CD4-positive, alpha-beta T cell (primary cell): ENCODE measurements around the gene GPR32. TPM values are rescaled to one million over a fixed set of nuclear protein-coding genes. Genes with fewer than 3 reads are reported as not detected.

ENCODE experiments used
- ATAC-seq: fragments of 200-7000 bp; cut with Tn5 transposase; one replicate; pipeline ENCODE4 v1.10.0; 2022; ENCODE audit warnings: mild to moderate bottlenecking; ENCODE audit not compliant: poor library complexity
- CTCF ChIA-PET: fragments of 350-600 bp; sonication (Branson Sonifier 250); formaldehyde crosslinking; loops from one replicate; lab custom pipeline; 2021; ENCODE audit warnings: antibody characterized with exemption, inconsistent platforms; lab: Charles Lee
- POLR2A ChIA-PET: fragments of 350-600 bp; sonication (Branson Sonifier 250); formaldehyde crosslinking; loops from one replicate; lab custom pipeline; 2021; ENCODE audit warnings: antibody characterized with exemption, inconsistent platforms; lab: Charles Lee
- DNase-seq, 14 experiments: peaks; one replicate each; pipeline ENCODE4 v3.0.0-alpha.2; 2013 to 2020; ENCODE audit warnings: mixed read lengths in 2 of 14
- H3K27ac ChIP-seq, 2 donors: one replicate each; pipeline versions ENCODE4 v1.5.1 to v1.7.0; 2013; ENCODE audit warnings: low read length in 2 of 2, low read depth in 1 of 2, mild to moderate bottlenecking in 1 of 2
- H3K27me3 ChIP-seq, 2 experiments: 1 replicate in 1 of 2; 2 replicates in 1 of 2; pipeline versions ENCODE4 v1.6.1 to v1.7.0; 2013; ENCODE audit warnings: low read length in 2 of 2, control low read depth in 1 of 2, mild to moderate bottlenecking in 1 of 2, moderate library complexity in 1 of 2; ENCODE audit not compliant: insufficient read depth in 2 of 2, control insufficient read depth in 1 of 2
- H3K36me3 ChIP-seq: one replicate; pipeline ENCODE4 v1.6.1; 2013; ENCODE audit warnings: low read length, control low read depth; ENCODE audit not compliant: insufficient read depth
- H3K4me1 ChIP-seq: one replicate; pipeline ENCODE4 v1.6.1; 2013; ENCODE audit warnings: low read length, control low read depth; ENCODE audit not compliant: insufficient read depth
- H3K4me3 ChIP-seq: one replicate; pipeline ENCODE4 v1.5.1; 2013; ENCODE audit warnings: mild to moderate bottlenecking, low read length, moderate library complexity
- H3K9me3 ChIP-seq, 2 experiments: 1 replicate in 1 of 2; 2 replicates in 1 of 2; pipeline versions ENCODE4 v1.6.1 to v1.7.0; 2013; ENCODE audit warnings: low read length in 2 of 2, mild to moderate bottlenecking in 2 of 2, control low read depth in 1 of 2, moderate library complexity in 1 of 2; ENCODE audit not compliant: control insufficient read depth in 1 of 2, insufficient read depth in 1 of 2
- H3K27ac Mint-ChIP-seq: one replicate; pipeline ENCODE4 v1.8.0; 2020; ENCODE audit warnings: mixed read lengths
- H3K27me3 Mint-ChIP-seq: one replicate; pipeline ENCODE4 v1.8.0; 2021; ENCODE audit warnings: mixed read lengths
- H3K36me3 Mint-ChIP-seq: one replicate; pipeline ENCODE4 v1.8.0; 2021; ENCODE audit warnings: low read depth, mixed read lengths
- H3K4me1 Mint-ChIP-seq: one replicate; pipeline ENCODE4 v1.8.0; 2021; ENCODE audit warnings: low read depth, mixed read lengths
- H3K4me3 Mint-ChIP-seq: one replicate; pipeline ENCODE4 v1.8.0; 2020; ENCODE audit warnings: mild to moderate bottlenecking, mixed read lengths
- H3K9me3 Mint-ChIP-seq: one replicate; pipeline ENCODE4 v1.8.0; 2020; ENCODE audit warnings: mixed read lengths
- intact Hi-C, 2 experiments: fragments of 100-400 bp; cut with DNase I in 1 of 2; cut with micrococcal nuclease in 1 of 2; formaldehyde crosslinking; loops; one replicate each; pipeline versions ENCODE4 v1.15.1 to v1.9.0; 2023 to 2025; cut with DNase I, micrococcal nuclease
- total RNA-seq, 174 experiments: library from RNA in 2 of 174; stranded (reverse) in 2 of 174; gene quantifications; one replicate each; pipeline ENCODE4 v1.2.3 and lab custom pipeline; 2021 to 2026
- TF ChIP-seq, protein P1 (sequence below): fragments of 200-600 bp; IDR thresholded peaks from one replicate; pipeline ENCODE4 v1.8.0; 2022; ENCODE audit warnings: antibody characterized with exemption, mild to moderate bottlenecking

GPR32 gene
- total RNA-seq, 2 experiments from 2014 or later = not detected

DNA sequence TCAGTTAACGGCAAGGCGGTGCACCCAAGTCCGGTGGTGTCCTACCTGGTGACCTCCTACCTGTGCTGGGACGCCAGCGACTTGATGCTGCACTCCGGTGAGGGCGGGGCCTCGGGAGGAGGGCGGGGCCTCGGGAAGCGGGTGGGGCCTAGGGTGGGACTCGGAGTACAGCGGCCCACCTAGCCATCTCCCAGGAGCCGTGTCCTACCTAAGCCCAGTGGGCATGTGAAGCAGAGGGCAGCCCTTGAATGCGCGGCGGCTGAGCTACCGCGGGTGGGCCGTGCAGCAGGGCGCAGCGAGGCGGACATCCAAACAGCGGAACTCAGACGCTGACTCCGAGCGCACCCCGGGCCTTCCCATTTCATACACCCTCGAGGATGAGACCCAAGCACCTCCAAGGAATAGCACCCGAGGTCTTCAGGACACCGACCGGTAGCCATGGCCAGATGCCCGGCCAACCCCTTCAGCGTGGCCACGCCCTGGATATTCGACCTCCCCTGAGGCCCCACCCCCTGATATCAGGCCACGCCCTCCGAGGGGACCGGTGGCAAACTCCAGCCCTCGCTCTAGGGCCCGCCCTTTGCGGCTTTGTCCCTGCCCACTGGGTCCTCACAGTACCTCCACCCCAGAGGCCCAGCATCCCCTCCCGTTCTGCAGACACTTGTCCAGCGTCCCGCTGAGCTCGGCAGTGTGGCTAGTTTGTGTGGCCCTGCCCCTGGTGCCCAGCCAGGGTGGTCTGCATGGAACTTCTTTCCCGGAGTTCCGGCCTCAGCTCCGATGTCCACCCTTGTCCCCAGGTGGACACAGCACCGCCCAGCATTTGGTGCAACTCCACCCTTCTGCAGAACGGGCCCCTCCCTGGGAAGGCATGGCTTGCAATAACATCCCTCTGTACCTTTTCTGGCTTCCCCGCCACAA lies 47.9 kb downstream of the GPR32 start:
- peak overlapping the region; percentile 54 for H3K4me3 ChIP-seq
- Mint-ChIP-seq H3K27ac (no peak overlapping the region), H3K27me3 (peaks cover 87% of the 10 kb centered on the region), H3K4me3 (peak overlapping the region; percentile 74), H3K4me1 (peaks cover 18% of the 10 kb centered on the region), H3K36me3 (no peaks in the 10 kb centered on the region), H3K9me3 (no peaks in the 10 kb centered on the region)
- peaks cover 0 to 26% of the 10 kb centered on the region in 2 experiments for H3K9me3 ChIP-seq
- intact Hi-C loops = no loop called here
- peaks cover 24% of the 10 kb centered on the region for H3K4me1 ChIP-seq
- peaks cover 47 to 53% of the 10 kb centered on the region in 2 experiments for H3K27me3 ChIP-seq
- ChIA-PET CTCF (no interaction called here), POLR2A (no interaction called here)
- no peak overlapping the region for H3K27ac ChIP-seq
- TF ChIP-seq, protein P1, sequence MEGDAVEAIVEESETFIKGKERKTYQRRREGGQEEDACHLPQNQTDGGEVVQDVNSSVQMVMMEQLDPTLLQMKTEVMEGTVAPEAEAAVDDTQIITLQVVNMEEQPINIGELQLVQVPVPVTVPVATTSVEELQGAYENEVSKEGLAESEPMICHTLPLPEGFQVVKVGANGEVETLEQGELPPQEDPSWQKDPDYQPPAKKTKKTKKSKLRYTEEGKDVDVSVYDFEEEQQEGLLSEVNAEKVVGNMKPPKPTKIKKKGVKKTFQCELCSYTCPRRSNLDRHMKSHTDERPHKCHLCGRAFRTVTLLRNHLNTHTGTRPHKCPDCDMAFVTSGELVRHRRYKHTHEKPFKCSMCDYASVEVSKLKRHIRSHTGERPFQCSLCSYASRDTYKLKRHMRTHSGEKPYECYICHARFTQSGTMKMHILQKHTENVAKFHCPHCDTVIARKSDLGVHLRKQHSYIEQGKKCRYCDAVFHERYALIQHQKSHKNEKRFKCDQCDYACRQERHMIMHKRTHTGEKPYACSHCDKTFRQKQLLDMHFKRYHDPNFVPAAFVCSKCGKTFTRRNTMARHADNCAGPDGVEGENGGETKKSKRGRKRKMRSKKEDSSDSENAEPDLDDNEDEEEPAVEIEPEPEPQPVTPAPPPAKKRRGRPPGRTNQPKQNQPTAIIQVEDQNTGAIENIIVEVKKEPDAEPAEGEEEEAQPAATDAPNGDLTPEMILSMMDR = no peak
- DNase-seq (peak in 8 of 14 experiments; percentile 9 to 51 (median 30)), ATAC-seq (peak; percentile 43)
- H3K36me3 ChIP-seq = no peaks in the 10 kb centered on the region

DNA sequence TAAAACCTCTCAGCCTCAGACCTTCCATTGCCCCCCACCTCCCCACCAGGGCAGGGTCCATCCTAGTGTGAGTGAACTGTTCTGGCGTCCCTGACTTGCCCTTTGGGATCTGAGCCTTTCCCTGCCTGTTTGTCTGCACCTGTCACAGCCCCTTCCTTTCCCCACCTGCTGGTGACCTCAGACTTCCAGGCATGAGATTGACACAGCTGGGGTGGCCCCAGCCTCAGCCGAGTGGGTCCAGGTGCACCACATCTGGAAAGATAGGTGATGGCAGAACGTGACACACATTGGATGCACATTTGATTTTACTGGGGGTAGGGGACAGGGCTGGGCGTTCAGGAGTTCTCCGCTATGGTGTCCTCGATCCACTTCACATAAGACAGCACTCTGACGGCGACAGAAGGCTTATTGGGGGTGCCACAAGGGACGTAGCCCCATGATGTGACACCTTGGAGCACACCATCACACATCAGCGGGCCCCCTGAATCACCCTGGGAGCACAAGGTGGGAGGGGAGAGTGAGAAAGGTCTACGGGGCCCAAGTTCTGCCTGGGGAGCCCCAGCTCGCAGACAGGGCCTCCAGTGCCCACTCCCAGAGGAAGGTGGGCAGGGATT lies 48.7 kb downstream of the GPR32 start:
- Mint-ChIP-seq H3K27me3 (peaks cover 89% of the 10 kb centered on the region), H3K4me3 (peak overlapping the region; percentile 74), H3K9me3 (no peaks in the 10 kb centered on the region), H3K36me3 (no peaks in the 10 kb centered on the region), H3K4me1 (peaks cover 18% of the 10 kb centered on the region), H3K27ac (no peak overlapping the region)
- intact Hi-C loops = no loop called here
- H3K4me1 ChIP-seq = peaks cover 24% of the 10 kb centered on the region
- TF ChIP-seq, protein P1 = no peak
- no peak for DNase-seq
- CTCF ChIA-PET = no interaction called here
- no peak for ATAC-seq
- POLR2A ChIA-PET = no interaction called here
- no peak overlapping the region for H3K4me3 ChIP-seq
- H3K36me3 ChIP-seq = no peaks in the 10 kb centered on the region
- H3K27ac ChIP-seq = no peak overlapping the region
- H3K9me3 ChIP-seq = peaks cover 0 to 26% of the 10 kb centered on the region in 2 experiments
- H3K27me3 ChIP-seq = peaks cover 47 to 55% of the 10 kb centered on the region in 2 experiments

GRCh38 chr19:50819636-50820035 lies 49.4 kb downstream of the GPR32 start:
- ATAC-seq (no peak), DNase-seq (no peak)
- CTCF ChIA-PET = no interaction called here
- Histone ChIP-seq H3K27me3 (peaks cover 43 to 55% of the 10 kb centered on the region in 2 experiments), H3K27ac (no peak overlapping the region), H3K36me3 (no peaks in the 10 kb centered on the region), H3K4me3 (no peak overlapping the region), H3K9me3 (peaks cover 0 to 26% of the 10 kb centered on the region in 2 experiments), H3K4me1 (peaks cover 24% of the 10 kb centered on the region)
- intact Hi-C loops = no loop called here
- H3K36me3 Mint-ChIP-seq = no peaks in the 10 kb centered on the region
- no peak overlapping the region for H3K4me3 Mint-ChIP-seq
- H3K27me3 Mint-ChIP-seq = peaks cover 91% of the 10 kb centered on the region
- no peaks in the 10 kb centered on the region for H3K9me3 Mint-ChIP-seq
- TF ChIP-seq, protein P1 = no peak
- POLR2A ChIA-PET = no interaction called here
- peaks cover 18% of the 10 kb centered on the region for H3K4me1 Mint-ChIP-seq
- no peak overlapping the region for H3K27ac Mint-ChIP-seq
